NCI-H510A treated with DMSO at 0.1 percent for 48 hours (cell line): ENCODE results near the gene PUSL1.

ENCODE experiments used
- DNase-seq: peaks from one replicate; lab custom pipeline; 2025; lab: John Stamatoyannopoulos, UW

Gene PUSL1

DNA sequence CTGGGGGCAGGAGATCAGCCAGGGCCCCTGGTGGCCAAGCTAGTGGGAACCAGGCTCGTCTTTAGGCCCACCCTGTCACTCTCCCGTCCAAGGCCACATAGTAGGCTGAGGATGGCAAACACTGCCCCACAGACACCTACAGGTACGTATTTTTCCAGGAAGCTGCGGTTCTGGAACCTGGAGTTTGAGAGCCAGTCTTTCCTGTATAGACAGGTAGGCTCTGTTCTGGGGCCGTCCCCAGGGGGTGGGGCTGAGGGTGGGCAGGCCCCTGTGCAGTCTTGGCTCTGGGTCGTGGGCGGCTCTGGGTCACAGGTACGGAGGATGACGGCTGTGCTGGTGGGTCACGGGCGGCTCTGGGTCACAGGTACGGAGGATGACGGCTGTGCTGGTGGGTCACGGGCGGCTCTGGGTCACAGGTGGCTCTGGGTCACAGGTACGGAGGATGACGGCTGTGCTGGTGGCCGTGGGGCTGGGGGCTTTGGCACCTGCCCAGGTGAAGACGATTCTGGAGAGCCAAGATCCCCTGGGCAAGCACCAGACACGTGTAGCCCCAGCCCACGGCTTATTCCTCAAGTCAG lies 2.2 kb downstream of the PUSL1 start:
- no peak for DNase-seq

DNA sequence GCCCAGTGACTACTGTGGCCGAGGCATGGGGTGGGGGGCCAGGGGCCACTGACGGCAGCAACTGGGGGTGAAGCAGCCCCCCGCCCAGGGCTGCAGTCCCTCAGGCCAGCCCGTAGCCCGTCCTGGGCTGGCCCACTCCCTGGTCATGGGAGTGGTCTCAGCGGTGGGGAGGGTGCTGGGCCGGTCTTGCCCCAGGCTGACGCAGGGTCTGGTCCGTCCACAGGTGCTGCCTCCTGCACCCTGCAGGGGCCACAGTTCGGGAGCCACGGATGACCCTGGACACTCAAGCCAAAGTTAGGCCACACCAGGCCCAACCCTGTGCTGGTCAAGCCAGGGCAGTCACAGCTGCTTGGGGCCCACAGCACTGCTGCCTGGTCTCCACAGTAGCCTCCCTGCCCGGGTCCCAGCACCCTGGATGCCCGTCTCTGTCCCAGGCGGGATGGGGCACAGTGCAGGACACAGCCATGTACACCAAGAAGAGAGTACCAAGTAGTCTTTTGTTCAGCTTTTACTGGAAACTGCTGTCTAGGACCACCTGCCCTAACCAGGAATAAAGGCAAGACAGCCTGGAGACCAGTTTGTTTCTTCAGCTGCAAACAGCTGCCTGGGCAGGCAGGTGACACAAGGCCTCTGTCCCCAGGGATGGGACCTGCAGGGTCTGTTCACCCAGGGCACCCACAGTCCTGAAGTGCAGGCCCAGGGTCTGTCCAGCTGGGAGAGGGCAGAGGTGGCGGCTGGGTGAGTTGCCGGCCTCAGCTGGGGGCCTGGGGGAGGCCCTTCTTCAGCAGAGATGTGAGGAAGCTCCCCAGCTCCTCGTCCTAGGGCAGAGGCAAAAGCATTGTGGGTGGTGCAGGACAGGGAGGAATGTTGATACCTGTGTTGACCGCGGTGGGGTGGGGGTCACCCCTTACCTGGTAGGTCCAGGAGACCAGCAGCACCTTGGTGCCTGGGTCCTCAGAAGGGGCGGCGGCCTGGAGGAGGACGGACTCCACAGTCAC lies 3.0 kb downstream of the PUSL1 start:
- DNase-seq = no peak

DNA sequence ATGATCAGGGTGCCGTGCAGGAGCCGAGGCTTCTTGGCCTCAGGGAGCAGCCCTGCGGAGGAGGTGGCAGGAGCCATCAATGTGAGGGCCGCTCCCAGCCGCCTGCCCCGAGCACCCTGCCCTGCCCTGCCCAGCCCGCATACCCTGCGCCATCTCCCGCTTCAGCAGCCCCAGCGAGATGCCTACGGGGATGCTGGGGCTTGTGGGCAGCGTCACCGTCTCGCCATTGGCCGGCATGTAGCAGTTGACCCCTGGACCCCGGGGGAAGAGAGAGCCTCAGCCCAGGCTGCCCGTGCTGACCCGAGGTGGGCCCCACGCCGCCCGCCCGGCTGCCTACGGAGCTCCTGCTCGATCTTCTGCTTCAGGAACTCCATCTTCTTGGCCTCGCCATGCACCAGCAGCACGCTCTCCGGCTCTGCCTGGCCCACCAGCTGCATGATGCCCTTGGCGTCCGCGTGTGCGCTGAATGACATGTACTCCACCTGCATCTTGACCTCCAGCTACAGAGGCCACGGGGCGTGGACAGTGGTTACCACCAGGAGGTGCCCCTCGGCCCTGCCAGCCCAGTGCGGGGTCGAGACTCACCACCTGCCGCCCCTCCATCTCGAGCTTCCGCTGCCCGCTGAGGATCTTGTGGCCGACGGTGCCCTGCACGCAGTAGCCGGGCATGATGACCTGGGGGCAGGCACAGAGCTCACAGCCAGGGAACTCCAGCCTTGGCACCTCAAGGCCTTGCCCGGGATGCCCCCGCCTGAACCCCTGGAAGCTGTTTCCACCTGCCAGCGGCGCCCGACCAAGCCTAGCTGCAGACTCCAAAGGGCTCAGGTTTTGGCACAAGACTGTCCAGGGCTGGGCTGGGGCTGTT lies 4.3 kb downstream of the PUSL1 start:
- no peak for DNase-seq

DNA sequence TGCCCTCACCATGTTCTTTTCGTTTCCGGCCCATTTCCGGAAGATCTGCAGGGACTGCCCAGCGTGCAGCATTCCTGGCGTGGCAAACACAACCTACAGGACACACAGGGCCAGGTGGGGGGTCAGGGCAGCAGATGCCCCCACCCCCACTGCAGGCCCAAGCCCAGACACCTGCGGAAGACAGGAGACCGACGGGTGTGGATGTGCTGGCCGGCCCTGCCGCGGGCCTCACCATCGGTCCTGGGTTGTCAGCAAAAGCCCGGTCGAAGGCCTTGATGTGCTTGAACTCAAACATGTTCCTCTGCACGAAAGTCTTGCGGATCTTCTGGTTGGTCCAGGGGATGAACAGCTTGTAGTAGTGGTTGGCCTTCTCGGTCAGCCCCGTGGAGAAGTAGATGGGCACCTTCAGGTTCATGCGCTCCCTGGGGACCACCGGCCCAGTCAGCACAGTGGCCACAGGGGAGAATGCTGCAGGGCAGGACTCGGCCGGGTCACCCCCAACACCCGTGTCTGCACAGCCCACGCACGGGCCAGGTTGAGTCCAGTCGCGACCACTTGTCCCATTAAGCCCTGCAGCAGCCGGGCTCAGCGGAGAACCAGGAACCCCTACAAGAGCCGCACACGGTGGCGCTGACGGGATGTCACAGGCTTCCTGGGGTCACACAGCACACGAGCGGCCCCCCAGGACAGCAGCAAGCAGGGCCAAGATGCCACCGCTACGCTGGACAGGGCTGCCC lies 5.3 kb downstream of the PUSL1 start:
- DNase-seq = no peak

DNA sequence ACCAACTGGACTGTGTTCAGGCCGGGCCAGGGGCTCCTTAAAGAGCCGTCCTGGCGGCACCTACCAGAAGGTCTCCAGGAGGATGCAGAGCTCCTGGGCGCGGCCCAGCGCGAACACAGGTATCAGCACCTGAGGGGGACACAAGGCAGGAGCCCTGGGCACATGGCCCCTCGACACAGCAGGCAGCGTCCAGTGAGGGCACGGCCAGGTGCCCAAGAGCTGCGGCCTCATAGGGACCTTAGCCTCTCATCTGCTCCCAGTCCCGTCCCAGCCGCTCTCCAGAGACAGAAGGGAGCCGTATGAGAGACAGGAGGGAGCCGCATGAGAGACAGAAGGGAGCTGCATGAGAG lies 5.8 kb downstream of the PUSL1 start:
- DNase-seq = no peak

DNA sequence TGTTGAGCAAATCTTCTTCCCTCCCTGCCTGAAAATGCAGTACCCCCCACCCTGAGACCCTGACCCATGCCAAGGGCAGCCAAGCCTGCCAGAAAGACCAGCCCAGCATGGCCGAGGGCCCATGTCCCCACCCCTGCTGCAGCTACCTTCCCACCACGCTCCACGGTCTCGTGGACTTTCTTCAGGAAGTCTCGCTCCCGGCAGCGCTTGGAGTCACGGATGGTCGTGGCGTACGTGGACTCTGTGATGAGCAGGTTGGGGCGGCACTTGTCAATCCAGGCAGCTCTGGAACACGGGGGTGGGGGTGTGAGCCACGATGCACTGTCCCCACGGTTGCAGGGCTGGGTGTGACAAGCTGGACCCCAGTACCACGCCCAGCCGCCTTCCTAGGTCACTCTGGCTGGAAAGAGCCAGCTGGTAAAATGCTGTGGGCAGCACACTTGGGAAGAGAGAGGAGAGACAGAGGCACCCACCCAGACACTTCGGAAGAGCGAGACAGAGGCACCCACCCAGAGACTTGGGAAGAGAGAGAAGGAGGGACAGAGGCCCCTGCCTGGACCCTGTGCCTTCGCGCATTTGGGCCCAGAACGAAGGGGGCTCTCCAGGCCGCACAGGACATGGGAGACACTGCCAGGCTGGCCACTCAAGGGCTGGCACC lies 6.4 kb downstream of the PUSL1 start:
- DNase-seq = no peak

DNA sequence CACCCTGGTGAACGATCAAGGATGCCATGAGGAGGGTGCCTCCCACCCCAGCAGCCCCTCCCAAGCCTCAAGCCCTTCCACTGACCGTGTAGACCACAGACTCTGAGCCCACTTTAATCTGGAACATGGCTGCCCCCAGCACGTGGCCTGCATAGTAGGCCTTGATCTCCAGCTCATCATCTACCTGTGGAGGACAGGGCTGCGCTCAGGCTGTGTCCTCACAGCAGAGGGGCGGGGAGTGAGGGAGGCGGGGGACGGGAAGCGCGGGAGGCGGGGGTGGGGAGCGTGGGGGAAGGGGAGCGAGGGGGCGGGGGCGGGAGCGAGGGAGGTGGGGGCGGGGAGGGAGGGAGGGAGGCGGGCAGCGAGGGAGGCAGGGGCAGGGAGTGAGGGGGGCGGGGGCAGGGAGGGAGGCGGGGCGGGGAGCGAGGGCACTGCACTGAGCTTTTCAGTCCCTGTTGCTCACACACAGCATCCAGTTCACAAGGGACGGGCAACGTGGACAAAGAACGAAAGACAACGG lies 7.1 kb downstream of the PUSL1 start:
- DNase-seq = peak; percentile 92

DNA sequence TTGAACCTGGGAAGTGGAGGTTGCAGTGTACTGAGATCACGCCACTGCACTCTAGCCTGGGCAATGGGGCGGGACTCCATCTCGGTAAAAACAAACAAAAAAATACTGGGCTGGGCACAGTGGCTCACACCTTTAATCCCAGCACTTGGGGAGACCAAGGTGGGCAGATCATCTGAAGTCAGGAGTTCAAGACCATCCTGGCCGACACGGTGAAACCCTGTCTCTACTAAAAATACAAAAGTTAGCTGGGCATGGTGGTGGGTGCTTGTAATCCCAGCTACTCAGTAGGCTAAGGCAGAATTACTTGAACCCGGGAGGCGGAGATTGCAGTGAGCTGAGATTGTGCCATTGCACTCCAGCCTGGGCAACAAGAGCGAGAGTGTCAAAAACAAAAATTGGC lies 7.8 kb downstream of the PUSL1 start:
- DNase-seq = peak; percentile 66

DNA sequence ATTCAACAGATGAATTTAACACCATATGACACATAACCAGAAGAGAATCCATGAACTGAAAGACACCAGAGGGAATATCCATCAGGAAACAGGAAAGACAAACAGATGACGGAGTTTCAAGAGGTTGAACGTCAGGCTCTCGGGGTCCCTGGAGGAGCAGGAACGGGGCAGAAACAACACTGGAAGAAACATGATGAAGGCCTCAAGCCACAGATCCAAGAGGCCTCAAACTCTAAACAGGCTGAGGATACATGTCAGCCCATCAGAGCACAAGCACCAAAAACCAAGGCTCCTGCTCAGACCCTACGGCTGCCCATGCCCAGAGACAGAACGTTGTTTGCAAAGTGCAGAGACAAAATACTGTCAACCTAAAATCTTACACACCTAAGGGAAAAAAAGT lies 9.0 kb downstream of the PUSL1 start:
- DNase-seq = no peak

DNA sequence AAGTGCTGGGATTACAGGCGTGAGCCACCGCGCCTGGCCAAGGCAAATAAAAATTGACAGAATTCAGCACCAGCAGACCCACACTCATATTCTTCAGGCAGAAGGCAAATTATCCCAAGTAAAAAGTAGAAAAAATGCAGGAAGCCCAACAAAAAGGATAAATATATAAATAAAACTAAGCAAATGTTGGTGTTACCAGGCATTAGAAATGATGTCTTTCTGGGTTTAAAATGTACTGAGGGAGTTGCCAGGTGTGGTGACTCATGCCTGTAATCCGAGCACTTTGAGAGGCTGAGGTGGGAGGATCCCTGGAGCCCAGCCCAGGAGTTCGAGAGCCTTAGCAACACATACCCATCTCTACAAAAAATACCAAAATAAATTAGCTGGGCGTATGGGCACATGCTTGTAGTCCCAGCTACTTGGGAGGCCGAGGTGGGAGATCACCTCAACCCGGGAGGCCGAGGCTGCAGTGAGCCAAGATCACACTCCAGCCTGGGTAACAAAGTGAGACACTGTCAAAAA lies 9.8 kb downstream of the PUSL1 start:
- DNase-seq = peak; percentile 98

DNA sequence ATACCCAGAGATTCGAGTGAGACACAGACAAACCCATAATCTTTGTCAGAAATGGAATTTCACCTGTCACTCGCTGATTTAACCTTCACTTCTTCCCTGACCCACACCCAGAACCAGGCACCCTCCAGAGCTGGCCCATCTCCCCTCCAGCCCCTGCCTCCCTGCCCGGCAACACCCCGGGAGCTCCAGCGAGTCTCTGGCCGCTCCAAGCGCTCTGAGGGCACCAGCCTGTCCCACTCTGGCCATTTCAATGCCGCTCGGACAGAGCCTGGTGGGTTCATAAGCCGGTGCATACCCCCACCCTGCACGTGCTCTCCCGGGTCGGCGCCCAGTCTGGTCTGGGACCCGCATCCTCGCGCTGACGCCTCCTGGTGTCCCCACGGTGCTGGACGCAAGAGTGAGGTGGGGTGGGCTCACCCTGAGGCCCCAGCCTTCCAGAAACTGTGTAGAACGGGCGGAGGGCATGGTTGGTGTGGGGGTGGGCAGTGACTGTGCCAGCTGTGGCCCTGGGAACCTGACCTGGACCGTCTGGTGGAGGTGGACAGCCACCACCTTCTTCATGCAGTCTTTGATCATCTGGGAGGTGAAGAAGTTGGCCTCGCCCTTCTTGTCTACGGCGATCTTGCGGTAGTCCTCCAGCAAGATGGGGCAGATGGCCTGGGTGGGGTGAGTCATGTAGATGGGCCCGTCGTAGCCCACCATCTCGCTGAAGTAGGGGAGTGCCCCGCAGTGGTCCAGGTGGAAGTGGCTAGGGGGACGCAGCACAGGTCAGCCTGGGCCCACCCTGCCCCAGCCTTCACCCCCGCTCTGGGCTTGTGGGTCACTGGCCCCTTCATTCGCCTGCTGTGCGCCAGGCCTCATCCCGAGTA lies 10.6 kb downstream of the PUSL1 start:
- DNase-seq = no peak

DNA sequence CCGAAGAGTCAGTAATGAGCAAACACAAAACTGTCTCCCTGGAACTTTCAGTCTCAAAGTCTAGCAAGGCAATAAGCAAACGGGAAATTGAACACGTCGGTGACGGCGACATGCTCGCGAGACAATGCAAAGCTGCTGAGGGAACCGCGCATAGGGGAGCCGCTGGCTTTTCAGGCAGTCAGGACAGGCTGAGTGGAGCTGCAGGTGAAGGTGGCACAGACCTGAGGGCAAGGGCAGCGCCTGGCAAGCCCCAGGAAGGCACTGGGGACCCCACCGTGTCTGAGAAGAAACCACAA lies 11.2 kb downstream of the PUSL1 start:
- DNase-seq = no peak

DNA sequence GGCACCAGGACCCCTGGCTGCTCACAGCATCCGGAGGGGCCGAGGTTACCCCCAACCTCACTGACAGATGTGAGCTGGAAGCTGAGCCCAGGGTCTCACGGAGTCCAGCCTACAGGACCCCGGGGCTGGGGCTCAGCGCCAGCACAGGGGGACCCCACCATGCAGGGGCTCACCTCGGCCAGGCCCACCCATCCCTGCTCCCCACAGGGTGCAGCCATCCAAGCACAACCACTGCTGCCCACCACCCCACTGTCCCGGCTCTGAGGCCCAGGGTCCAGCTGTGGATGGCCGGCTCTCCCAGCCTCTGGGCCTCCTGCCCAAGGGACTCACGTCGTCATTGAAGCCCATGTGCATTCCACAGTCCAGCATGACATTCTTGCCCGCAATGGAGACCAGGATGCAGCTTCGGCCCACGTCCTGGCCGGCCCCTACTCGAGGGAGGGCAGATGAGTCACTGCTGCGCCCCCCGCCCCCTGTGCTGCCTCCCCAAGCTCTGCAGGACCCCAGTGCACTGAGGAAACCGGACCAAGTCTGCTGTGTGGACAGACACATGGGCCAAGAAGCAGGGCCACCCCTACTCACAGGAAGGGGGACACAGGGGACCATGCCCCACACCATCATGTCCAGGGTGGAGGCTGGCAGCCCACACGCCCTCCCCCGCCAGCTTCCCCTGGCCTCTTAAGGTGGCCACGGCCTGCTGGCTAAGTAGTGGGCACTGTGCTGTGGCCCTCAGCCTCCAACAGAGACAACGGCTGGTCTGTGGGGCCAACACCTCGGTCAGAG lies 12.5 kb downstream of the PUSL1 start:
- no peak for DNase-seq

DNA sequence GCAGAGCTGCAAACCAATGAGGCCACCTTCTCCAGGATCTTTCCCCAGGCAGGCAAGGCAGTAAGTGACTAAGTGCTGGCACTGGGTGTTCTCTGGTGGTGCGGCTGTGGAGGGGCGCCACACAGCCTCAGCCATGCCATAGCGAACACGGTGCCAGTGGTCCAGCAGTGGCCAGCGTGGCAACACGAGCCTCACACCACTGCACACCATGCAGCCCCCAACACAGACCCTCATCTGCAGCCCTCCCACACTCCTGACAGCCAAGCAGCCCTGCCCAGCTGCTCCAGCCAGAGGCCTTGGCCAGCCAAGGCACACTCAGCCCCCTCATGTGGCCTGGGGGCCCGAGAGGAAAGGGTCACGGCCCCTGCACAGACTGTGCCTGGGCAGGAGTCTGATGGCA lies 13.1 kb downstream of the PUSL1 start:
- DNase-seq = no peak

DNA sequence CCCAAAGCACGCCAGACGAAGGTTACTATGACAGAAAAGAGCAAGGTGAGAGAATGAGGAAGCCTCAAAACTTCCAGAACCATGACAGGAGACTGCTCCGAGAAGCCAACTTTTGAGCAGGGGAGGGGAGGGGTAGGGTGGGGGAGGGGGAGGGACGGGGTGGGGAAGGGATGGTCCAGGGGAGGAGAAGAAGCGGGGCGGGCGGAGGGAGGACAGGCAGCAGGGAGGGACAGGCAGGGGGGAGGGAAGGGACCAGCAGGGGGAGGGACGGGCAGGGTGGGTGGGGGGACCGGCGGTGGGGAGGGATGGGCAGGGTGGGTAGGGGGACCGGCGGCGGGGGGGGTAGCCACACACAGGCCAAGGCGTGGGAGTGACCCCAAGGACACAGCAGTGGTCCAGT lies 14.0 kb downstream of the PUSL1 start:
- no peak for DNase-seq

DNA sequence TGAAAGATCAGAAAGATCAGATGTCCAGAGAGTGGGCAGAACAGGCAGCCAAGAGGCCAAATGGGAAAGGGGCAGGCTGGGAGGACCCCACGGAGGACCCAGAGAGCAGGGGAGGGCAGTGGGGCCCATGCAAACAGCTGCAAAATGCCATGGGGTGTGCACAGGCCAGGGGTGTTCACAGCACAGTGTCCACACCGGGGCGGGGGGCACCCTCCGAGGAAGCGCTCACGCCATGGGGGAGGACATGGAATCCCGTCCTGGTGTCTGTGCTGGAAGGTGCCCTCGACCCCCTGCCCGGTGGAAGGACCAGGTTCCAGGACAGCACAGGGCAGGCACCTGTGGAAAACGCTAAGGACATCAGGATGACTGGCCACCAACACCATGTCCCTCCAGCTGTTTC lies 14.6 kb downstream of the PUSL1 start:
- no peak for DNase-seq

DNA sequence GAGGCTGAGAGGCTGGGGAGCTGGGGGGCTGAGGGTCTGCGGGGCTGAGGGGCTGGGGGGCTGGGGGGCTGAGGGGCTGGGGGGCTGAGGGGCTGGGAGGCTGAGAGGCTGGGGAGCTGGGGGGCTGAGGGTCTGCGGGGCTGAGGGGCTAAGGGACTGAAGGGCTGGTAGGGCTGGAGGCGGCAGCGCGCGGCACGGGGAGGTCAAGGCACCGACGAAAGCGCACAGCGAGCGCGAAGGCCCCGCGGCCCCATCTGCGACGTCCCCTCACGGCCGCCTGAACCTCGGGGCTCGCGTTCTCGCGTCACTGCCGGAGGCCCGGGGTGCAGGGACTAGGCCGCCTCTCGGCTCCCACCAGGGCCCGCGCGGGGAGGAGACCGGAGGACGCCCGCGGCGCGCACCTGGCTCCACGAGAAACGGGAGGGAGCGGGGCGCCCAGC lies 15.7 kb downstream of the PUSL1 start:
- DNase-seq = no peak

DNA sequence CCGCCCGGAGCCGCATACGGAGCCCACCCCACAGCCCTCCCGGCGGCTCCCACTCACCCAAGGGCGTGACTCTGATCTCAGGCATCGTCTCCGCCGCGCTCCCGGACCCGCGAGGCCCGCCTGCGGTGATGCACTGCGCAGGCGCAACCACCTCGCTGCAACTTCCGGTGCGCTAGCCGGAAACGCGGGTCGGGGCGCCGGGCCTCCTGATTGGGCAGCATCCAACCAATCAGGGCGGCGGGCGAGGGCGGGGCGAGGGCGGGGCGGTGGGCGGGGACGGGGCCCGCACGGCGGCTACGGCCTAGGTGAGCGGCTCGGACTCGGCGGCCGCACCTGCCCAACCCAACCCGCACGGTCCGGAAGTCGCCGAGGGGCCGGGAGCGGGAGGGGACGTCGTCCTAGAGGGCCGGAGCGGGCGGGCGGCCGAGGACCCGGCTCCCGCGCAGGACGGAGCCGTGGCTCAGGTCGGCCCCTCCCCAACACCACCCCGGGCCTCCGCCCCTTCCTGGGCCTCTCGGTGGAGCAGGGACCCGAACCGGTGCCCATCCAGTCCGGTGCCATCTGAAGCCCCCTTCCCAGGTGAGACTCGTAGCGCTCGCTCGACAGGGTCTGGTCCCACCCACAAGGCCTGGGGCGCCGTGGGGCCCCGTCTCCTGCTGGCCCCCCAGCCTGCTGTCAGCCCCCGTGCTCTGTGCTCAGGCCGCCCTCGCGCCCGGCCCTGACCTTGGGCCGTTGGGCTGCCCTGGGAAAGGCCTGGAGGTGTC lies 16.3 kb downstream of the PUSL1 start, which contains the start of the genes CPTP and INTS11:
Gene CPTP (plus strand): TSS at position 279 of the 764 bp plus-strand sequence. CDS start 2,109 bp downstream, outside the sequence.
Gene INTS11 (minus strand): TSS at position 137 of the 764 bp plus-strand sequence. CDS start 52 bp downstream, at position 85.
- DNase-seq = peak; percentile 98
